GM12878 (cell line): Measurements from ENCODE around the gene TRIM63. TPM values are rescaled to one million over a fixed set of nuclear protein-coding genes. Genes with fewer than 3 reads are reported as not detected.

Experiments
- ATAC-seq: fragments of 200-7000 bp; cut with Tn5 transposase; 3 replicates; pipeline ENCODE4 v1.9.1; 2020; ENCODE audit warnings: mild to moderate bottlenecking, moderate library complexity
- BruUV-seq: library from RNA; stranded (reverse); fragments of 400-500 nt; replicated peaks from 2 replicates; lab custom pipeline; 2021; lab: Mats Ljungman, UMichigan
- CTCF ChIA-PET: fragments of 300-600 bp; sonication (Branson Sonifier 250); formaldehyde crosslinking; extraction: SDS; loops from one replicate; lab custom pipeline; 2021; ENCODE audit warnings: inconsistent platforms; lab: Yijun Ruan, JAX
- POLR2A ChIA-PET: fragments of 350-600 bp; formaldehyde crosslinking; extraction: SDS; loops from one replicate; lab custom pipeline; 2021; ENCODE audit warnings: inconsistent platforms; lab: Charles Lee
- RAD21 ChIA-PET: fragments of 300-600 bp; sonication (Branson Sonifier 250); formaldehyde crosslinking; loops from one replicate; lab custom pipeline; 2023; ENCODE audit warnings: antibody characterized with exemption; ENCODE audit not compliant: unreplicated experiment; lab: Charles Lee
- SMC1A ChIA-PET: fragments of 300-600 bp; sonication (Branson Sonifier 250); formaldehyde crosslinking; loops from one replicate; lab custom pipeline; 2023; ENCODE audit not compliant: unreplicated experiment, uncharacterized antibody; lab: Charles Lee
- DNase-seq: peaks from one replicate; pipeline ENCODE4 v3.0.0-alpha.2; 2011; ENCODE audit warnings: low read depth, low spot score
- FAIRE-seq: peaks from 3 replicates; lab custom pipeline; 2011; peaks lifted over from hg19 to GRCh38; lab: Jason Lieb, UNC
- H2AFZ ChIP-seq: 2 replicates; pipeline ENCODE4 v1.6.0; 2011; ENCODE audit warnings: low read depth, low read length, control low read depth; ENCODE audit not compliant: control insufficient read depth
- H3K27ac ChIP-seq: 2 replicates; pipeline ENCODE4 v1.5.1; 2011; ENCODE audit warnings: control low read depth; ENCODE audit not compliant: control insufficient read depth, insufficient read depth
- H3K27me3 ChIP-seq, 2 experiments: replicated peaks in 1 of 2; 2 replicates each; pipeline versions ENCODE4 v1.6.0 to v1.6.1; 2011; ENCODE audit warnings: low read length in 1 of 2; ENCODE audit not compliant: control insufficient read depth in 2 of 2, insufficient read depth in 2 of 2
- H3K36me3 ChIP-seq, 2 experiments: 2 replicates each; pipeline ENCODE4 v1.5.1; 2011; ENCODE audit warnings: low read length in 1 of 2; ENCODE audit not compliant: control insufficient read depth in 2 of 2, insufficient read depth in 2 of 2
- H3K4me1 ChIP-seq: 2 replicates; pipeline ENCODE4 v1.6.1; 2011; ENCODE audit warnings: mild to moderate bottlenecking, low read length, moderate library complexity, mixed read lengths; ENCODE audit not compliant: control insufficient read depth, insufficient read depth
- H3K4me2 ChIP-seq: 2 replicates; pipeline ENCODE4 v1.6.0; 2011; ENCODE audit warnings: control low read depth; ENCODE audit not compliant: control insufficient read depth, insufficient read depth
- H3K4me3 ChIP-seq: fragments of 200-600 bp; sonication (generic); 2 replicates; pipeline ENCODE4 v1.5.1; 2016
- H3K79me2 ChIP-seq: 2 replicates; pipeline ENCODE4 v1.6.0; 2011; ENCODE audit warnings: low read length; ENCODE audit not compliant: control insufficient read depth, insufficient read depth
- H3K9ac ChIP-seq: 2 replicates; pipeline ENCODE4 v1.8.0; 2011; ENCODE audit warnings: low read length, control low read depth, mixed read lengths; ENCODE audit not compliant: control insufficient read depth, insufficient read depth
- H3K9me3 ChIP-seq: replicated peaks from 3 replicates; pipeline ENCODE4 v1.5.1; 2011; ENCODE audit warnings: mild to moderate bottlenecking, low read length; ENCODE audit not compliant: control insufficient read depth, insufficient read depth
- H4K20me1 ChIP-seq: 2 replicates; pipeline ENCODE4 v1.6.0; 2011; ENCODE audit not compliant: control insufficient read depth, insufficient read depth
- BHLHE40 ChIP-seq, 2 experiments: fragments of 450-650 bp in 1 of 2; IDR thresholded peaks; 2 replicates each; pipeline ENCODE4 v1.6.1; 2011 to 2017; ENCODE audit warnings: low read depth in 2 of 2, borderline replicate concordance in 1 of 2, improper control_type of control experiment in 1 of 2, low read length in 1 of 2, mild to moderate bottlenecking in 1 of 2
- ESRRA ChIP-seq: IDR thresholded peaks from 2 replicates; pipeline ENCODE4 v1.6.1; 2012; ENCODE audit warnings: mild to moderate bottlenecking, low read length, improper control_type of control experiment
- GABPA ChIP-seq: IDR thresholded peaks from 2 replicates; pipeline ENCODE4 v1.6.1; 2014; ENCODE audit warnings: antibody characterized with exemption, low read depth, mild to moderate bottlenecking, inconsistent platforms
- HSF1 ChIP-seq: fragments of 150-350 bp; IDR thresholded peaks from 2 replicates; pipeline ENCODE4 v1.6.1; 2014; ENCODE audit warnings: mild to moderate bottlenecking, low read depth, low read length
- IKZF1 ChIP-seq: fragments of 450-650 bp; conservative IDR thresholded peaks from 2 replicates; pipeline ENCODE4 v1.6.1; 2017; ENCODE audit warnings: antibody characterized with exemption, mild to moderate bottlenecking
- MAX ChIP-seq: IDR thresholded peaks from 2 replicates; pipeline ENCODE4 v1.6.1; 2012; ENCODE audit warnings: low read depth, low read length, improper control_type of control experiment
- MLLT1 ChIP-seq: fragments of 450-650 bp; IDR thresholded peaks from 2 replicates; pipeline ENCODE4 v1.6.1; 2016; ENCODE audit warnings: mild to moderate bottlenecking
- MTA2 ChIP-seq: fragments of 450-650 bp; IDR thresholded peaks from 2 replicates; pipeline ENCODE4 v1.6.1; 2016; ENCODE audit warnings: low read depth, mild to moderate bottlenecking, moderate library complexity
- NKRF ChIP-seq: fragments of 450-650 bp; conservative IDR thresholded peaks from 2 replicates; pipeline ENCODE4 v1.6.1; 2017; ENCODE audit warnings: mild to moderate bottlenecking, moderate library complexity
- PRDM15 ChIP-seq: fragments of 450-650 bp; formaldehyde crosslinking; IDR thresholded peaks from 2 replicates; pipeline ENCODE4 v1.4.0; 2020; ENCODE audit warnings: mild to moderate bottlenecking, moderate library complexity
- RFX5 ChIP-seq: IDR thresholded peaks from 2 replicates; pipeline ENCODE4 v1.6.1; 2011; ENCODE audit warnings: low read depth, low read length, improper control_type of control experiment
- ZSCAN29 ChIP-seq: fragments of 450-650 bp; IDR thresholded peaks from 2 replicates; pipeline ENCODE4 v1.6.1; 2017; ENCODE audit warnings: mild to moderate bottlenecking, moderate library complexity
- WGBS: methylation state at CpG from one replicate; pipeline ENCODE4 v1.1.6; 2016; ENCODE audit warnings: low lambda C conversion rate; ENCODE audit not compliant: insufficient replicate concordance, insufficient coverage; ENCODE audit errors: missing lambda C conversion rate; 5-methylcytosine and 5-hydroxymethylcytosine counted together
- in situ Hi-C: fragments of 300-500 bp; cut with MboI; formaldehyde crosslinking; loops from 9 replicates; pipeline ENCODE4 v1.14.3; 2018; ENCODE audit warnings: mixed read lengths
- intact Hi-C: fragments of 100-400 bp; cut with micrococcal nuclease; formaldehyde crosslinking; loops from one replicate; pipeline ENCODE4 v1.14.2; 2022; ENCODE audit not compliant: unreplicated experiment
- polyA plus RNA-seq, 11 experiments: library from polyadenylated mRNA; depleted of rRNA in 4 of 11; unstranded in 6 of 11; stranded (reverse) in 5 of 11; fragments of >200 nt; fragmentation: Nextera tagmentation in 4 of 11; fragmentation: Illumina TruSeq in 1 of 11; extraction: Ambion mirVana in 4 of 11; extraction: Trizol in 1 of 11; gene quantifications; 1 replicate in 1 of 11; 2 replicates in 10 of 11; pipeline versions ENCODE4 v1.2.1 to v1.2.3, GENCODE V29; 2011 to 2016; ENCODE audit warnings: inconsistent platforms in 2 of 11, missing spikeins in 2 of 11, low read depth in 1 of 11
- total RNA-seq, 4 experiments: library from RNA; depleted of rRNA in 3 of 4; stranded (reverse); fragments of >200 nt in 3 of 4; fragmentation: Illumina TruSeq in 1 of 4; extraction: Trizol in 1 of 4; gene quantifications; 2 replicates each; pipeline versions ENCODE4 v1.2.1 to v1.2.3, GENCODE V29; 2013 to 2021

Gene TRIM63
- total and polyA plus RNA-seq, 10 of the 15 experiments (the other 5 are each of a cell fraction or from before 2014, with no cell fraction given) = not detected

- POLR2A ChIA-PET = interaction anchor here (1.1 kb wide), 1 partner anchor 43 kb away, joined by 3 read pairs; no protein-coding TSS in a partner anchor
- intact Hi-C loops (no loop called here), in situ Hi-C loops (no loop called here)
- Histone ChIP-seq H3K79me2 (no peaks in the 10 kb centered on the region), H4K20me1 (no peaks in the 10 kb centered on the region), H3K4me2 (no peak overlapping the region), H3K27me3 (peaks cover 0 to 2% of the 10 kb centered on the region in 2 experiments; a peak in 3 of 4 replicates), H3K9me3 (no peaks in the 10 kb centered on the region), H3K27ac (no peak overlapping the region), H3K36me3 (no peaks in the 10 kb centered on the region), H3K4me1 (no peaks in the 10 kb centered on the region), H3K4me3 (no peak overlapping the region), H2AFZ (no peak overlapping the region), H3K9ac (no peak overlapping the region)
- DNase-seq = no peak
- RAD21 ChIA-PET = interaction anchor here (0.6 to 6.5 kb wide), 3 partner anchors 41 to 315 kb away, joined by 3 to 110 read pairs (median 5); no protein-coding TSS in a partner anchor
- ATAC-seq = no peak
- CTCF ChIA-PET = interaction anchor here (0.6 to 11.5 kb wide), 14 partner anchors 19 to 911 kb away, joined by 3 to 235 read pairs (median 4); partner anchors contain the start of genes CEP85 and ZNF593
- no TSS peak for BruUV-seq
- WGBS = 16% methylated on average over 2 of the region's 2 CpGs
- SMC1A ChIA-PET = interaction anchor here (1.2 to 9.4 kb wide), 3 partner anchors 11 to 42 kb away, joined by 3 to 131 read pairs (median 4); no protein-coding TSS in a partner anchor
- FAIRE-seq = no peak
- TF ChIP-seq HSF1 (no peak), BHLHE40 (IDR thresholded peaks at IDR 0.05; ENCODE audit: borderline replicate concordance in 1 of 2, low read depth in 2 of 2, low read length in 1 of 2) (no peak), RFX5 (no peak), MTA2 (no peak), GABPA (no peak), ESRRA (no peak), MAX (no peak), NKRF (no peak), IKZF1 (no peak), PRDM15 (CRISPR knock-in tag) (no peak), ZSCAN29 (no peak), MLLT1 (no peak)
Measured at GRCh38 chr1:26102526-26102925, 35.1 kb upstream of the TRIM63 start.
